GM19395 (cell line): ENCODE results near the gene FUCA2.
"Not testable (repeated sequence)": the region's sequence is repeated elsewhere in the genome, so short reads cannot be mapped to it uniquely, and the experiment has no call there.

Experiments
- ATAC-seq: cut with Tn5 transposase; IDR thresholded peaks from one replicate; pipeline ENCODE4 v1.9.1; 2021; ENCODE audit warnings: mild to moderate bottlenecking, moderate library complexity; ENCODE audit not compliant: unreplicated experiment

Gene FUCA2

DNA sequence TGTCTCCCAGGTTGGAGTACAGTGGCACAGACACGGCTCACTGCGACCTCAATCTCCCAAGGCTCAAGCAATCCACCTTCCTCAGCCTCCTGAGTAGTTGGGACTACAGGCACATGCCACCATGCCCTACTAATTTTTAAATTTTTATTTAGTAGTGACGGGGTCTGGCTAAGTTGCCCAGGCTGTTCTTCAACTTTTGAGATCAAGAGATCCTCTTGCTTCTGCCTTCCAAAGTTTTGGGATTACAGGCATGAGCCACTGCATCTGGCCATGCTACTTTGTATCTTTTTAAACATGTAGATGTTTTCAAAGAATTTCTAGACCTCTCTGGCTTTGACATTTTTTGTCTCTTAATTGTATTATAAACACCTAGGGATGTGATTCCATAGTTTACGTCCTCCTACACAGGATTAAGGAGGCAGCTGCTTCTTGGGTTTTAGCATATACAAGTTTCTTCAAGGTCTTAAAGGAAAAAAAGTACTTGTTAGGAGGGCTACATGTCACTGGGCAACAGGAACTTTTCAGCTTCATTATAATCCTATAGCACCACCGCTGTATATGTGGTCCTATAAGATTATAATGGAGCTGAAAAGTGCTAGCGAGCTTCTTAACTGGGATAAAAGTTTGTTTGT lies 62.3 kb downstream of the FUCA2 start:
- no peak for ATAC-seq

DNA sequence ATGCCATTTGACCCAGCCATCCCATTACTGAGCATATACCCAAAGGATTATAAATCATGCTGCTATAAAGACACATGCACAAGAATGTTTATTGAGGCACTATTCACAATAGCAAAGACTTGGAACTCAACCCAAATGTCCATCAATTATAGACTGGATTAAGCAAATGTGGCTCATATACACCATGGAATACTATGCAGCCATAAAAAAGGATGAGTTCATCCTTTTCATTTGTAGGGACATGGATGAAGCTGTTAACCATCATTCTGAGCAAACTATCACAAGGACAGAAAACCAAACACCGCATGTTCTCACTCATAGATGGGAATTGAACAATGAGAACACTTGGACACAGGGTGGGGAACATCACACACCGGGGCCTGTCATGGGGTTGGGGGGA lies 63.7 kb downstream of the FUCA2 start:
- ATAC-seq: not testable (repeated sequence)
